Esophagus muscularis mucosa (tissue), 4 donors: ENCODE data around the gene MT1X. TPM values are rescaled to one million over a fixed set of nuclear protein-coding genes. Genes with fewer than 3 reads are reported as not detected.
"Not testable (repeated sequence)": the region's sequence is repeated elsewhere in the genome, so short reads cannot be mapped to it uniquely, and the experiment has no call there.

Experiments
- DNase-seq: peaks from one replicate; pipeline ENCODE4 v3.0.0-alpha.2; 2017; ENCODE audit errors: extremely low spot score
- H3K27ac ChIP-seq, 4 donors: fragments of 200-600 bp; sonication (generic); replicated peaks in 1 of 4; 1 replicate in 3 of 4; 2 replicates in 1 of 4; pipeline ENCODE4 v1.5.1; 2016 to 2019; ENCODE audit warnings: mild to moderate bottlenecking in 1 of 4
- H3K27me3 ChIP-seq, 4 donors: fragments of 200-600 bp; sonication (generic); one replicate each; pipeline versions ENCODE4 v1.5.1 to v1.6.0; 2016 to 2019
- H3K36me3 ChIP-seq, 4 donors: fragments of 200-600 bp; sonication (generic); one replicate each; pipeline ENCODE4 v1.5.1; 2016 to 2019
- H3K4me1 ChIP-seq, 4 donors: fragments of 200-600 bp; sonication (generic); one replicate each; pipeline ENCODE4 v1.5.1; 2016 to 2019
- H3K4me3 ChIP-seq, 4 donors: fragments of 200-600 bp; sonication (generic); 1 replicate in 2 of 4; 2 replicates in 2 of 4; pipeline ENCODE4 v1.5.1; 2016 to 2019; ENCODE audit warnings: mild to moderate bottlenecking in 4 of 4, moderate library complexity in 1 of 4
- H3K9me3 ChIP-seq, 4 donors: fragments of 200-600 bp; sonication (generic); 1 replicate in 3 of 4; 2 replicates in 1 of 4; pipeline ENCODE4 v1.5.1; 2016 to 2019
- EP300 ChIP-seq: sonication (generic); formaldehyde crosslinking; IDR thresholded peaks from one replicate; pipeline ENCODE4 v1.6.1; 2017; ENCODE audit warnings: antibody characterized with exemption
- POLR2A ChIP-seq: fragments of 450-650 bp; IDR thresholded peaks from one replicate; pipeline ENCODE4 v1.6.1; 2017; ENCODE audit warnings: antibody characterized with exemption, moderate library complexity, mild to moderate bottlenecking, low read depth
- POLR2AphosphoS5 ChIP-seq, 2 donors: sonication (generic); formaldehyde crosslinking; IDR thresholded peaks; one replicate each; pipeline ENCODE4 v1.6.1; 2017; ENCODE audit warnings: antibody characterized with exemption in 2 of 2
- WGBS: methylation state at CpG from one replicate; pipeline ENCODE4 v1.1.5; 2018; 5-methylcytosine and 5-hydroxymethylcytosine counted together
- intact Hi-C: fragments of 100-400 bp; cut with DNase I; formaldehyde crosslinking; loops from one replicate; pipeline ENCODE4 v1.15.1; 2023
- total RNA-seq, 4 donors: library from RNA; depleted of rRNA; stranded (reverse); fragments of >200 nt; gene quantifications; one replicate each; pipeline versions ENCODE4 v1.1.0 to v1.2.1, GENCODE V29; 2016
- TF ChIP-seq, protein P1 (sequence below), 3 experiments: fragments of 200-600 bp in 2 of 3; fragments of 450-650 bp in 1 of 3; sonication (generic) in 2 of 3; IDR thresholded peaks; one replicate each; pipeline ENCODE4 v1.5.1; 2017 to 2019; ENCODE audit warnings: antibody characterized with exemption in 3 of 3, mild to moderate bottlenecking in 2 of 3, moderate library complexity in 1 of 3

MT1X gene
- total RNA-seq, 4 donors from 2014 or later: 283 to 1,221 (median 512) TPM

DNA sequence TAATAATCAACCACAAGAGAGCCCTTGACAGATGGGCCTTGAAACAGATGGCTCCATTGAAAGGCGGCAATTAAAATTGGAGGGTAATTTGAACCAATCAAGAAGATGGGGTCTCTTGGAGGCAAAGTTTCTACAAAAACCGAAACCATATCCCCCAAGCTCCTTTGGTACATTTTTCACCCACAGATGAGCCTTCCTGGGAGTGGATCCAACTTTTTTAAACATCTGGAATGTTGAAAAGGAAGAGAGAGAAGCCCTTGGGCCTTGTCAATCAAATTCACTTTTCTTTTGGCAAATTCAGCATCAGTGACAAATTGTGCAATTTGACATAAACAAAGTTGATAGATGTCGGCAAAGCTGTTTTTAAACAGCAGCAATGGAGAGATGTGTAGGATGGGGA lies 34.5 kb downstream of the MT1X start:
- TF ChIP-seq, protein P1, sequence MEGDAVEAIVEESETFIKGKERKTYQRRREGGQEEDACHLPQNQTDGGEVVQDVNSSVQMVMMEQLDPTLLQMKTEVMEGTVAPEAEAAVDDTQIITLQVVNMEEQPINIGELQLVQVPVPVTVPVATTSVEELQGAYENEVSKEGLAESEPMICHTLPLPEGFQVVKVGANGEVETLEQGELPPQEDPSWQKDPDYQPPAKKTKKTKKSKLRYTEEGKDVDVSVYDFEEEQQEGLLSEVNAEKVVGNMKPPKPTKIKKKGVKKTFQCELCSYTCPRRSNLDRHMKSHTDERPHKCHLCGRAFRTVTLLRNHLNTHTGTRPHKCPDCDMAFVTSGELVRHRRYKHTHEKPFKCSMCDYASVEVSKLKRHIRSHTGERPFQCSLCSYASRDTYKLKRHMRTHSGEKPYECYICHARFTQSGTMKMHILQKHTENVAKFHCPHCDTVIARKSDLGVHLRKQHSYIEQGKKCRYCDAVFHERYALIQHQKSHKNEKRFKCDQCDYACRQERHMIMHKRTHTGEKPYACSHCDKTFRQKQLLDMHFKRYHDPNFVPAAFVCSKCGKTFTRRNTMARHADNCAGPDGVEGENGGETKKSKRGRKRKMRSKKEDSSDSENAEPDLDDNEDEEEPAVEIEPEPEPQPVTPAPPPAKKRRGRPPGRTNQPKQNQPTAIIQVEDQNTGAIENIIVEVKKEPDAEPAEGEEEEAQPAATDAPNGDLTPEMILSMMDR (IDR thresholded peaks at IDR 0.05): no peak
- TF ChIP-seq EP300: no peak
- no peak for TF ChIP-seq POLR2A
- no peak for TF ChIP-seq POLR2AphosphoS5 (IDR thresholded peaks at IDR 0.05)
- Histone ChIP-seq H3K36me3 (no peaks in the 10 kb centered on the region), H3K9me3 (no peaks in the 10 kb centered on the region), H3K27ac (no peak overlapping the region), H3K4me1 (no peaks in the 10 kb centered on the region), H3K27me3 (peaks cover 0 to 4% (median 0%) of the 10 kb centered on the region in 4 donors), H3K4me3 (no peak overlapping the region)
- intact Hi-C loops: no loop called here
- DNase-seq: no peak
- 74% methylated on average over 3 of the region's 3 CpGs for WGBS

DNA sequence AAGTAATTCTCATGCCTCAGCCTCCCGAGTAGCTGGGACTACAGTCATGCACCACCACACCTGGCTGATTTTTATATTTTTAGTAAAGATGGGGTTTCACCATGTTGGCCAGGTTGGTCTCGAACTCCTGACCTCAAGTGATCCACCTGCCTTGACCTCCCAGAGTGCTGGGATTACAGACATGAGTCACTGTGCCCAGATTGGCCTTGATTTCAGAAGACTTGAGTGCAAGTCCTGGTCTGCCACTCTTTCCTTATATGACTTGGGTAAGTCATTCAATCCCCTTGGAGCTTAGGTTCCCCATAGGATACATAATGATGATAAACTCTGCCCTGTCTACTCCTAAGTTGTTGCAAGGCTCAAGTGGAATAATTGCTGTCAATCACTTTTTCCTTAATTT lies 35.3 kb downstream of the MT1X start:
- H3K27me3 ChIP-seq, H3K27ac ChIP-seq, DNase-seq, H3K4me3 ChIP-seq, H3K9me3 ChIP-seq, intact Hi-C loops, H3K36me3 ChIP-seq, H3K4me1 ChIP-seq: not testable (repeated sequence)
- 77% methylated on average over 2 of the region's 2 CpGs for WGBS

DNA sequence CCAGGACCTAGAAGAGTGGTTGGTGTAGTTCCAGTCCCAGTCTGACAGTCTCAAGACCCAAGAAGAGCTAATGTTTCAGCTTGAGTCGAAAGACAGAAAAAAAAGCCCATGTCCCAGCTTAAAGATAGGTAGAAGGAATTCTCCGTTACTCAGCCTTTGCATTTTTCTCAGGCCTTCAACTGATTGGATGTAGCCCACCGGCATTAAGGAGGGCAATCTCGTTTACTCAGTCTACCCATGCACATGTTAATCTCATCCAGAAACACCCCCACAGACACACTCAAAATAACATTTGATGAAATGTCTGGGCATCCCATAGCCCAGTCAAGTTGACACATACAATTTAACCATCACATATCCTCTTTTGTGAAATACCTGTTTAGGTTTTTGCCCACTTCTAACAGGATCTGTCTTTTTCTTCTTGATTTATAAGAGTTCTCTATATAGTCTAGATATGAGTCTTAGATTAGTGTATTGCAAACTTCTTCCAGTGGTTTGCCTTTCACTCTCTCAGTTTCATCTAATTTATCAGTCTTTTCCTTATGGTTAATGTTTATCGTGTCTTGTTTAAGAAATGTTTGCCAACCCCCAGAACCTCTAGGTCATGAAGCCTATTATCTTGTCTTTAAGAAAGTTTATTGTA lies 40.1 kb downstream of the MT1X start:
- no peak overlapping the region for H3K4me3 ChIP-seq
- H3K27me3 ChIP-seq: peaks cover 0 to 4% (median 0%) of the 10 kb centered on the region in 4 donors
- no peaks in the 10 kb centered on the region for H3K9me3 ChIP-seq
- no peak overlapping the region for H3K27ac ChIP-seq
- H3K4me1 ChIP-seq: peaks cover 0 to 5% (median 2%) of the 10 kb centered on the region in 4 donors
- no peak for DNase-seq
- 69% methylated on average over 5 of the region's 5 CpGs for WGBS
- TF ChIP-seq POLR2A (no peak), EP300 (no peak), POLR2AphosphoS5 (IDR thresholded peaks at IDR 0.05) (no peak)
- TF ChIP-seq, protein P1 (IDR thresholded peaks at IDR 0.05): no peak
- H3K36me3 ChIP-seq: no peaks in the 10 kb centered on the region
- intact Hi-C loops: no loop called here

DNA sequence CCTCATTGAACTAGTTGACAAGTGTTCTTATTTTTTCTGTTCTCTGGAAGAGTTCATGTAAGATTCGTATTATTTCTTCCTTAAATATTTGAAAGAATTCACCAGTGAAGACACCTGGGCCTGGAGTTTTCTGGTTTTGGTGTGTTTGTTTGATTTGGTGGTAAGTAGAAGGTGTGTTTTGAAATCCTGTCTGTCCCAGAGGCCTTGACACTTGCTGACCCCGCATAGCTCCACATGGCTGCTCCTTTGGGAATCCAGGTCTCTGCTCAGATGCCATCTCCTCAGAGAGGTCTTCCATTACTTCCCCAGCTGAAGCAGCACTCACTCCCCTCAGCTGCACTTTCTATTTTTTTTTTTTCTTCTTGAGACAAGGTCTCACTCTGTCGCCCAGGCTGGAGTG lies 41.9 kb downstream of the MT1X start:
- peaks cover 7 to 22% (median 13%) of the 10 kb centered on the region in 4 donors for H3K4me1 ChIP-seq
- no peak overlapping the region for H3K4me3 ChIP-seq
- H3K9me3 ChIP-seq: no peaks in the 10 kb centered on the region
- no peak overlapping the region for H3K27ac ChIP-seq
- H3K36me3 ChIP-seq: no peaks in the 10 kb centered on the region
- H3K27me3 ChIP-seq: no peaks in the 10 kb centered on the region
- intact Hi-C loops: no loop called here
- no peak for DNase-seq
- no peak for TF ChIP-seq POLR2A
- TF ChIP-seq EP300: no peak
- TF ChIP-seq POLR2AphosphoS5 (IDR thresholded peaks at IDR 0.05): no peak
- TF ChIP-seq, protein P1 (IDR thresholded peaks at IDR 0.05): no peak
- 91% methylated on average over 3 of the region's 3 CpGs for WGBS

DNA sequence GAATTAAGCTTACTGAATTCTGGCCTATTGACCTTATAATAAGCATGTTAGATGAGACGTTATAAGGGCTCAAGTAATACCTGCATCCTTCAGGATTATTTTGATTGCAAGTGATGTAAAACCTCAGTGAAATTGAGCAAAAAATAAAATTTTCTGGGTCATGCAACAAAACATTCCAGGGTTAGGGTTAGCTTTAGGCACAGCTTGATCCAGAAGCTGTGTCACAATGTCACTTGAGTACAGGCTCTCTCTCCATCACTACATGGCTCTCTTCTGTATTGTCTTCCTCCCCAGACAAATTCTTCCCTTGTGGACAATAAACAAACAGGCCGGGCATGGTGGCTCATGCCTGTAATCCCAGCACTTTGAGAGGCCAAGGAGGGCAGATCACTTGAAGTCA lies 44.0 kb downstream of the MT1X start:
- 83% methylated on average over 2 of the region's 2 CpGs for WGBS
- no peaks in the 10 kb centered on the region for H3K36me3 ChIP-seq
- no peaks in the 10 kb centered on the region for H3K9me3 ChIP-seq
- no peaks in the 10 kb centered on the region for H3K27me3 ChIP-seq
- TF ChIP-seq, protein P1 (IDR thresholded peaks at IDR 0.05): no peak
- TF ChIP-seq POLR2AphosphoS5 (IDR thresholded peaks at IDR 0.05): no peak
- TF ChIP-seq POLR2A: no peak
- no peak for TF ChIP-seq EP300
- H3K4me3 ChIP-seq: no peak overlapping the region
- H3K4me1 ChIP-seq: peaks cover 17 to 36% (median 26%) of the 10 kb centered on the region in 4 donors
- no peak overlapping the region for H3K27ac ChIP-seq
- intact Hi-C loops: no loop called here
- no peak for DNase-seq
